Measurements from ENCODE around the gene WASF3. TPM values are rescaled to one million over a fixed set of nuclear protein-coding genes. Genes with fewer than 3 reads are reported as not detected.

The WASF3 gene
- total and polyA plus RNA-seq, 2 experiments from 2014 or later, result 17.3 to 34.5 TPM

DNA sequence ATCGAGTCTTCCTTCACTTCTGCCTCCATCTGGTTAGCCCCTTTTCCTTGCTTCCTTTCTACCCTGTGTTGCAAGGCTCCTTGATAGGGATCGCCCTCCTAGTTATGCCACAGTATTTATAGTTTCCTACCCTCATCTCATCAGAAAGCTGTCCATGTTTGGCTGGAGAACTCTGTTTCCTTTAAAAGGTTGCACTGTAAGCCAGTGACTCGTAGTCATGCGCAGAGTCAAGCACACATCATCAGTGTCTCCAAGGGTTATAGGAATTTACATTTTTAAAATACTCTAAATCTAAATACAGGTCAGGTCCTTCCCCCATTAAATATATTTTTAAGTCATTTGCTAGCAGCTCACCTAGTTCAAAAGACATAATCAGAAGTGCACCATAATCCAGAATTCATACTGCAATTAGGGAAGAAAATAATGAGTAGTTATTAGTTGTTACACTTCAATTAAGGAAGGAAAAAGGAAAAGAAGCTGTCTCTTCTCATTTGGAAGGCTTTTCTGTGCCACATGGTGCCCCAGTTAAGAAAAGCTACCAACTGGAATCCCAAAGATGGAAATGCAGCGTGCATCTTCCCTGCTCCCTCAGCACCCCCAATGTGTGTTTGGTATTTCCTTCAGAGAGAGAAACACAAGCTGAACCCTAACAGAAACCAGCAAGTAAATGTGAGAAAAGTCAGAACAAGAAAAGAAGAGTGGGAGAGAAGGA, 122.1 kb downstream of the WASF3 start:
- peak in 1 of 2 donors; percentile 36 for DNase-seq (ENCODE audit: low read depth in 1 of 2, low spot score in 1 of 2)
- Histone ChIP-seq H3K27ac (peak overlapping the region; percentile 28), H3K36me3 (peaks cover 31% of the 10 kb centered on the region)

DNA sequence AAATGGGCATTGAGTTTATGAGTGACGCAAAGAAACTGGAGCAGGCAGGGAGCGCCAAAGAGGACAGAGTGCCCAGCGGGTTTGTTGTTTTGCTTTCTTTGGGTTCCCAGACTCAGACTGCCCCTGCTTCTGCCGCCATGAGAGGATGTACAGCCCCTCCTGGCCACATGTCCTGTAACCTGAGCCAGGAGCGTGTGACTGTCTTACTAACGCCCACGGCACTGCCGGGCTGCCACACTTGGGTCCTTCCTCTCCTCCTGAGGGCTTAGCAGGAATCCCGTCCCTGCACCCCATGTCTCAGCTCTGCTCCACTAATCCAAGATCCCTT, 122.6 kb downstream of the WASF3 start:
- peaks cover 32% of the 10 kb centered on the region for H3K36me3 ChIP-seq
- H3K27ac ChIP-seq, result peak overlapping the region; percentile 28
- H3K4me1 ChIP-seq (ENCODE audit: low read depth), result no peaks in the 10 kb centered on the region
- DNase-seq (ENCODE audit: low read depth in 1 of 2, low spot score in 1 of 2), result peak in 1 of 2 donors; percentile 76
- H3K27me3 ChIP-seq, result no peaks in the 10 kb centered on the region
- TF ChIP-seq, protein P1, sequence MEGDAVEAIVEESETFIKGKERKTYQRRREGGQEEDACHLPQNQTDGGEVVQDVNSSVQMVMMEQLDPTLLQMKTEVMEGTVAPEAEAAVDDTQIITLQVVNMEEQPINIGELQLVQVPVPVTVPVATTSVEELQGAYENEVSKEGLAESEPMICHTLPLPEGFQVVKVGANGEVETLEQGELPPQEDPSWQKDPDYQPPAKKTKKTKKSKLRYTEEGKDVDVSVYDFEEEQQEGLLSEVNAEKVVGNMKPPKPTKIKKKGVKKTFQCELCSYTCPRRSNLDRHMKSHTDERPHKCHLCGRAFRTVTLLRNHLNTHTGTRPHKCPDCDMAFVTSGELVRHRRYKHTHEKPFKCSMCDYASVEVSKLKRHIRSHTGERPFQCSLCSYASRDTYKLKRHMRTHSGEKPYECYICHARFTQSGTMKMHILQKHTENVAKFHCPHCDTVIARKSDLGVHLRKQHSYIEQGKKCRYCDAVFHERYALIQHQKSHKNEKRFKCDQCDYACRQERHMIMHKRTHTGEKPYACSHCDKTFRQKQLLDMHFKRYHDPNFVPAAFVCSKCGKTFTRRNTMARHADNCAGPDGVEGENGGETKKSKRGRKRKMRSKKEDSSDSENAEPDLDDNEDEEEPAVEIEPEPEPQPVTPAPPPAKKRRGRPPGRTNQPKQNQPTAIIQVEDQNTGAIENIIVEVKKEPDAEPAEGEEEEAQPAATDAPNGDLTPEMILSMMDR (IDR thresholded peaks at IDR 0.05; ENCODE audit: low read depth, low read length), result no peak
- H3K4me3 ChIP-seq, result no peak overlapping the region
- no peaks in the 10 kb centered on the region for H3K9me3 ChIP-seq (ENCODE audit: low read depth)

More for the DNA sequence above, 122.1 kb downstream of the WASF3 start:
- H3K27me3 ChIP-seq, result no peaks in the 10 kb centered on the region
- H3K4me3 ChIP-seq, result no peak overlapping the region
- H3K9me3 ChIP-seq (ENCODE audit: low read depth), result no peaks in the 10 kb centered on the region
- TF ChIP-seq, protein P1 (IDR thresholded peaks at IDR 0.05; ENCODE audit: low read depth, low read length), result no peak
- no peaks in the 10 kb centered on the region for H3K4me1 ChIP-seq (ENCODE audit: low read depth)

DNA sequence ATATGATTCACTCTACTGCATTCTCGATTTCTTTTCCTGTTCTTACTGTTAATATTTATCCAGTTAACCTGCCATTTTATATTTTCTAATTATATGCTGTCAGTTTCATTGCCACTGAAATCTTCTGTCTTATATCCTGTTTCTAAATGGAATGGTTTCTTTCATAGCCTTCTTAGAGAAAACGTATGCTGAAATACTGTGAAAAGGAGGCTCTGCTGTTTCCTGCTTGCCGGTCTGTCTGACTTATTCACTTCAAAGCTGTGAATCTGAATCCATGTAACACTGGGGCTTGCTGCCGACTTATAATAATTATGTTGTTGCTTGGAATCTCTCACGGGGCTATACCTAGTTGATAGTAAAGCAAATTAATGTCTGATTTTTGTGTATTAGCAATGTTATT, 123.1 kb downstream of the WASF3 start:
- Histone ChIP-seq H3K27ac (peak overlapping the region; percentile 28), H3K9me3 (ENCODE audit: low read depth) (no peaks in the 10 kb centered on the region), H3K4me3 (no peak overlapping the region), H3K27me3 (no peaks in the 10 kb centered on the region), H3K4me1 (ENCODE audit: low read depth) (no peaks in the 10 kb centered on the region), H3K36me3 (peaks cover 32% of the 10 kb centered on the region)
- DNase-seq (ENCODE audit: low read depth in 1 of 2, low spot score in 1 of 2), result no peak
- TF ChIP-seq, protein P1 (IDR thresholded peaks at IDR 0.05; ENCODE audit: low read depth, low read length), result no peak

DNA sequence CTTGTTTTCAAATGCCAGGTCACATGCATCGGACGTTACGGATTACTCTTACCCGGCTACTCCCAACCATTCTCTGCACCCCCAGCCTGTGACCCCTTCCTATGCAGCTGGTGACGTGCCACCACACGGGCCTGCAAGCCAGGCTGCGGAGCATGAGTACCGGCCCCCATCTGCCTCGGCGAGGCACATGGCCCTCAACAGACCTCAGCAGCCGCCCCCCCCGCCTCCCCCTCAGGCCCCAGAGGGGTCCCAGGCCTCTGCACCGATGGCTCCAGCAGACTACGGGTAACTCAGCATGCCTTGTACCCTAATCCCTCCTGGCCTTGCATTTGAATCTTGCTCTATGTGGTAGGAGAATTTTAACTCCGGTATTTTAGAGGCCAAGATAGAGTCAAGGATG, 123.6 kb downstream of the WASF3 start:
- H3K36me3 ChIP-seq, result peaks cover 36% of the 10 kb centered on the region
- no peaks in the 10 kb centered on the region for H3K4me1 ChIP-seq (ENCODE audit: low read depth)
- H3K27ac ChIP-seq, result no peak overlapping the region
- H3K9me3 ChIP-seq (ENCODE audit: low read depth), result no peaks in the 10 kb centered on the region
- TF ChIP-seq, protein P1 (IDR thresholded peaks at IDR 0.05; ENCODE audit: low read depth, low read length), result no peak
- H3K4me3 ChIP-seq, result no peak overlapping the region
- no peaks in the 10 kb centered on the region for H3K27me3 ChIP-seq
- no peak for DNase-seq (ENCODE audit: low read depth in 1 of 2, low spot score in 1 of 2)

DNA sequence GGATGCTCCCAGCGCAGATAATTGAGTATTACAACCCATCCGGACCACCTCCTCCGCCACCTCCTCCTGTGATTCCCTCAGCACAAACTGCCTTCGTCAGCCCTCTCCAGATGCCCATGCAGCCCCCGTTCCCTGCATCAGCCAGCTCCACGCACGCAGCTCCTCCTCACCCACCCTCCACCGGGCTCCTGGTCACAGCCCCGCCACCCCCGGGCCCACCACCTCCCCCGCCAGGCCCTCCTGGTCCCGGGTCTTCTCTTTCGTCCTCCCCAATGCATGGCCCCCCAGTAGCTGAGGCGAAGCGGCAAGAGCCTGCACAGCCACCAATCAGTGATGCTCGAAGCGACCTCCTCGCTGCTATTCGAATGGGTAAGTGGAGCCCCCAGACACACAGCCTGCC, 125.1 kb downstream of the WASF3 start:
- no peaks in the 10 kb centered on the region for H3K9me3 ChIP-seq (ENCODE audit: low read depth)
- DNase-seq (ENCODE audit: low read depth in 1 of 2, low spot score in 1 of 2), result no peak

More for the DNA sequence above, 125.1 kb downstream of the WASF3 start:
- TF ChIP-seq, protein P1 (IDR thresholded peaks at IDR 0.05; ENCODE audit: low read depth, low read length), result no peak
- Histone ChIP-seq H3K27me3 (no peaks in the 10 kb centered on the region), H3K4me1 (ENCODE audit: low read depth) (no peaks in the 10 kb centered on the region), H3K4me3 (no peak overlapping the region), H3K36me3 (peaks cover 43% of the 10 kb centered on the region), H3K27ac (no peak overlapping the region)
